Measurements from ENCODE around the gene ST6GAL1.
"Not testable (repeated sequence)": the region's sequence is repeated elsewhere in the genome, so short reads cannot be mapped to it uniquely, and the experiment has no call there.

Gene ST6GAL1

GRCh38 chr3:186969607-186970006 is 39.3 kb downstream of the ST6GAL1 start:
- H3K4me2 ChIP-seq (ENCODE audit: low read length, poor library complexity, severe bottlenecking), result no peak overlapping the region
- H3K4ac ChIP-seq (ENCODE audit: low read depth in 1 of 2, low read length in 2 of 2), result no peak overlapping the region
- no peak overlapping the region for H2AK5ac ChIP-seq (ENCODE audit: low read length, severe bottlenecking)
- H3K9me3 ChIP-seq (ENCODE audit: control insufficient read depth, low read length), result no peaks in the 10 kb centered on the region
- H4K8ac ChIP-seq (ENCODE audit: low read length), result no peak overlapping the region
- no peak overlapping the region for H2BK5ac ChIP-seq (ENCODE audit: low read depth, low read length, poor library complexity, severe bottlenecking)
- 94% methylated on average over 6 of the region's 7 CpGs for WGBS
- no peak overlapping the region for H3K14ac ChIP-seq (ENCODE audit: low read length in 2 of 2)
- H3K27ac ChIP-seq (ENCODE audit: low read length, poor library complexity, severe bottlenecking), result no peak overlapping the region
- H3K4me1 ChIP-seq (ENCODE audit: control insufficient read depth, insufficient read depth, low read depth, low read length), result peaks cover 10% of the 10 kb centered on the region
- DNase-seq, result no peak
- no peak overlapping the region for H3K9ac ChIP-seq (ENCODE audit: low read length)
- H2BK15ac ChIP-seq (ENCODE audit: low read depth, poor library complexity, severe bottlenecking), result no peak overlapping the region
- no peak overlapping the region for H2AFZ ChIP-seq (ENCODE audit: low read depth, low read length)
- no peak overlapping the region for H3K18ac ChIP-seq (ENCODE audit: low read depth in 1 of 2, low read length in 2 of 2)
- peaks cover 7% of the 10 kb centered on the region for H3K79me1 ChIP-seq (replicated peaks; ENCODE audit: low read length, poor library complexity, severe bottlenecking)
- peaks cover 0 to 11% of the 10 kb centered on the region in 2 experiments for H3K36me3 ChIP-seq (ENCODE audit: control insufficient read depth in 1 of 2, insufficient read depth in 2 of 2, low read depth in 1 of 2, low read length in 2 of 2)
- no peak overlapping the region for H2BK120ac ChIP-seq (ENCODE audit: low read depth, low read length)
- H3K27me3 ChIP-seq (ENCODE audit: control insufficient read depth in 1 of 2, insufficient read depth in 1 of 2, low read length in 2 of 2), result no peaks in the 10 kb centered on the region
- H3K4me3 ChIP-seq (ENCODE audit: insufficient read depth in 1 of 2, low read depth in 1 of 2, low read length in 2 of 2), result no peak overlapping the region
- no peak overlapping the region for H3K23ac ChIP-seq (ENCODE audit: low read length in 2 of 2)
- no peak overlapping the region for H2BK12ac ChIP-seq (ENCODE audit: low read length in 2 of 2)
- H4K91ac ChIP-seq (ENCODE audit: low read length), result no peak overlapping the region

GRCh38 chr3:186971106-186971505 is 40.8 kb downstream of the ST6GAL1 start:
- Histone ChIP-seq H3K27ac (ENCODE audit: low read length, poor library complexity, severe bottlenecking) (peak overlapping the region; percentile 11), H2AK5ac (ENCODE audit: low read length, severe bottlenecking) (peak overlapping the region; percentile 62), H3K36me3 (ENCODE audit: control insufficient read depth in 1 of 2, insufficient read depth in 2 of 2, low read depth in 1 of 2, low read length in 2 of 2) (peaks cover 0 to 20% of the 10 kb centered on the region in 2 experiments)
- H3K4ac ChIP-seq (ENCODE audit: low read depth in 1 of 2, low read length in 2 of 2); H4K8ac ChIP-seq (ENCODE audit: low read length); H3K4me2 ChIP-seq (ENCODE audit: low read length, poor library complexity, severe bottlenecking); H3K9ac ChIP-seq (ENCODE audit: low read length); H2AFZ ChIP-seq (ENCODE audit: low read depth, low read length); H3K79me1 ChIP-seq (replicated peaks; ENCODE audit: low read length, poor library complexity, severe bottlenecking); H2BK15ac ChIP-seq (ENCODE audit: low read depth, poor library complexity, severe bottlenecking); H4K91ac ChIP-seq (ENCODE audit: low read length); H3K27me3 ChIP-seq (ENCODE audit: control insufficient read depth in 1 of 2, insufficient read depth in 1 of 2, low read length in 2 of 2); H2BK120ac ChIP-seq (ENCODE audit: low read depth, low read length); H2BK12ac ChIP-seq (ENCODE audit: low read length in 2 of 2); H3K14ac ChIP-seq (ENCODE audit: low read length in 2 of 2); H3K4me1 ChIP-seq (ENCODE audit: control insufficient read depth, insufficient read depth, low read depth, low read length); H3K23ac ChIP-seq (ENCODE audit: low read length in 2 of 2); H2BK5ac ChIP-seq (ENCODE audit: low read depth, low read length, poor library complexity, severe bottlenecking); H3K4me3 ChIP-seq (ENCODE audit: insufficient read depth in 1 of 2, low read depth in 1 of 2, low read length in 2 of 2); H3K18ac ChIP-seq (ENCODE audit: low read depth in 1 of 2, low read length in 2 of 2); DNase-seq; H3K9me3 ChIP-seq (ENCODE audit: control insufficient read depth, low read length): not testable (repeated sequence)
- WGBS, result 93% methylated on average over 8 of the region's 10 CpGs

GRCh38 chr3:186971578-186971977 is 41.3 kb downstream of the ST6GAL1 start:
- H3K4ac ChIP-seq (ENCODE audit: low read depth in 1 of 2, low read length in 2 of 2), result no peak overlapping the region
- peaks cover 10% of the 10 kb centered on the region for H3K4me1 ChIP-seq (ENCODE audit: control insufficient read depth, insufficient read depth, low read depth, low read length)
- H3K36me3 ChIP-seq (ENCODE audit: control insufficient read depth in 1 of 2, insufficient read depth in 2 of 2, low read depth in 1 of 2, low read length in 2 of 2), result peaks cover 0 to 20% of the 10 kb centered on the region in 2 experiments
- no peak overlapping the region for H4K91ac ChIP-seq (ENCODE audit: low read length)
- DNase-seq, result no peak
- H4K8ac ChIP-seq (ENCODE audit: low read length), result no peak overlapping the region
- H2BK15ac ChIP-seq (ENCODE audit: low read depth, poor library complexity, severe bottlenecking), result no peak overlapping the region
- no peak overlapping the region for H3K4me3 ChIP-seq (ENCODE audit: insufficient read depth in 1 of 2, low read depth in 1 of 2, low read length in 2 of 2)
- no peak overlapping the region for H3K23ac ChIP-seq (ENCODE audit: low read length in 2 of 2)
- H3K9ac ChIP-seq (ENCODE audit: low read length), result no peak overlapping the region
- no peaks in the 10 kb centered on the region for H3K27me3 ChIP-seq (ENCODE audit: control insufficient read depth in 1 of 2, insufficient read depth in 1 of 2, low read length in 2 of 2)
- H3K18ac ChIP-seq (ENCODE audit: low read depth in 1 of 2, low read length in 2 of 2), result no peak overlapping the region
- no peak overlapping the region for H2BK12ac ChIP-seq (ENCODE audit: low read length in 2 of 2)
- H2BK120ac ChIP-seq (ENCODE audit: low read depth, low read length), result no peak overlapping the region
- H3K14ac ChIP-seq (ENCODE audit: low read length in 2 of 2), result no peak overlapping the region
- peak overlapping the region; percentile 11 for H3K27ac ChIP-seq (ENCODE audit: low read length, poor library complexity, severe bottlenecking)
- no peak overlapping the region for H3K4me2 ChIP-seq (ENCODE audit: low read length, poor library complexity, severe bottlenecking)
- WGBS, result 100% methylated on average over 1 of the region's 1 CpG
- no peak overlapping the region for H2AFZ ChIP-seq (ENCODE audit: low read depth, low read length)
- H3K9me3 ChIP-seq (ENCODE audit: control insufficient read depth, low read length), result no peaks in the 10 kb centered on the region
- H2AK5ac ChIP-seq (ENCODE audit: low read length, severe bottlenecking), result no peak overlapping the region
- H2BK5ac ChIP-seq (ENCODE audit: low read depth, low read length, poor library complexity, severe bottlenecking), result no peak overlapping the region
- H3K79me1 ChIP-seq (replicated peaks; ENCODE audit: low read length, poor library complexity, severe bottlenecking), result peaks cover 6% of the 10 kb centered on the region

GRCh38 chr3:186973702-186974101 is 43.4 kb downstream of the ST6GAL1 start:
- no peak overlapping the region for H3K4ac ChIP-seq (ENCODE audit: low read depth in 1 of 2, low read length in 2 of 2)
- no peak overlapping the region for H2BK5ac ChIP-seq (ENCODE audit: low read depth, low read length, poor library complexity, severe bottlenecking)
- H4K91ac ChIP-seq (ENCODE audit: low read length), result no peak overlapping the region
- no peak for DNase-seq
- H3K27me3 ChIP-seq (ENCODE audit: control insufficient read depth in 1 of 2, insufficient read depth in 1 of 2, low read length in 2 of 2), result no peaks in the 10 kb centered on the region
- H2AFZ ChIP-seq (ENCODE audit: low read depth, low read length), result no peak overlapping the region
- H2BK15ac ChIP-seq (ENCODE audit: low read depth, poor library complexity, severe bottlenecking), result peak overlapping the region; percentile 39
- H3K27ac ChIP-seq (ENCODE audit: low read length, poor library complexity, severe bottlenecking), result no peak overlapping the region
- H3K9me3 ChIP-seq (ENCODE audit: control insufficient read depth, low read length), result no peaks in the 10 kb centered on the region
- H4K8ac ChIP-seq (ENCODE audit: low read length), result no peak overlapping the region
- H3K18ac ChIP-seq (ENCODE audit: low read depth in 1 of 2, low read length in 2 of 2), result no peak overlapping the region
- no peak overlapping the region for H3K4me3 ChIP-seq (ENCODE audit: insufficient read depth in 1 of 2, low read depth in 1 of 2, low read length in 2 of 2)
- peaks cover 0 to 20% of the 10 kb centered on the region in 2 experiments for H3K36me3 ChIP-seq (ENCODE audit: control insufficient read depth in 1 of 2, insufficient read depth in 2 of 2, low read depth in 1 of 2, low read length in 2 of 2)
- no peak overlapping the region for H2AK5ac ChIP-seq (ENCODE audit: low read length, severe bottlenecking)
- peaks cover 6% of the 10 kb centered on the region for H3K79me1 ChIP-seq (replicated peaks; ENCODE audit: low read length, poor library complexity, severe bottlenecking)
- no peak overlapping the region for H3K23ac ChIP-seq (ENCODE audit: low read length in 2 of 2)
- no peak overlapping the region for H2BK120ac ChIP-seq (ENCODE audit: low read depth, low read length)
- 94% methylated on average over 6 of the region's 7 CpGs for WGBS
- no peak overlapping the region for H3K4me2 ChIP-seq (ENCODE audit: low read length, poor library complexity, severe bottlenecking)
- H3K14ac ChIP-seq (ENCODE audit: low read length in 2 of 2), result no peak overlapping the region
- no peak overlapping the region for H3K9ac ChIP-seq (ENCODE audit: low read length)
- no peak overlapping the region for H2BK12ac ChIP-seq (ENCODE audit: low read length in 2 of 2)
- peaks cover 9% of the 10 kb centered on the region for H3K4me1 ChIP-seq (ENCODE audit: control insufficient read depth, insufficient read depth, low read depth, low read length)
